CD4-positive, alpha-beta T cell treated with Interleukin-6 for 4 hours (primary cell): ENCODE measurements around the gene ZNF563.

Experiments used
- DNase-seq: peaks from one replicate; pipeline ENCODE4 v3.0.0-alpha.2; 2020; ENCODE audit warnings: mixed read lengths

ZNF563 gene

GRCh38 chr19:12294249-12295158 is 38.9 kb downstream of the ZNF563 start, which contains the start of gene ZNF44:
TSS of gene ZNF44 (minus strand) at chr19:12294883. CDS start at chr19:12294694, 189 bp downstream.
- DNase-seq, result peak; percentile 98

- peak; percentile 67 for DNase-seq
These were observed 39.6 kb downstream of the ZNF563 start for GRCh38 chr19:12293777-12294248.

GRCh38 chr19:12289790-12290065 is 43.7 kb downstream of the ZNF563 start:
- no peak for DNase-seq

GRCh38 chr19:12287958-12288500 is 45.4 kb downstream of the ZNF563 start:
- DNase-seq, result no peak

GRCh38 chr19:12284631-12285030 is 48.8 kb downstream of the ZNF563 start:
- no peak for DNase-seq

GRCh38 chr19:12284226-12284625 is 49.2 kb downstream of the ZNF563 start:
- DNase-seq, result no peak

- DNase-seq, result no peak
These were observed 54.7 kb downstream of the ZNF563 start for GRCh38 chr19:12278713-12279112.

- DNase-seq, result no peak
These were observed 60.2 kb downstream of the ZNF563 start for GRCh38 chr19:12272980-12273901.

GRCh38 chr19:12272386-12272785 is 61.0 kb downstream of the ZNF563 start:
- no peak for DNase-seq

GRCh38 chr19:12270854-12271253 is 62.6 kb downstream of the ZNF563 start:
- DNase-seq, result no peak
